WTC11 (cell line): Measurements from ENCODE around the gene SIGLEC1. TPM values are rescaled to one million over a fixed set of nuclear protein-coding genes. Genes with fewer than 3 reads are reported as not detected.
A peak's percentile ranks its signal among the peaks of the same experiment; 100 is the strongest.

ENCODE experiments used
- ATAC-seq: fragments of 200-7000 bp; cut with Tn5 transposase; 2 replicates; pipeline ENCODE4 v1.10.0; 2021; ENCODE audit warnings: mild to moderate bottlenecking, moderate library complexity
- CTCF ChIA-PET: fragments of 300-600 bp; sonication (Branson Sonifier 250); formaldehyde crosslinking; loops from one replicate; lab custom pipeline; 2021; ENCODE audit warnings: antibody characterized with exemption; lab: Charles Lee
- POLR2A ChIA-PET: fragments of 350-600 bp; sonication (Branson Sonifier 250); formaldehyde crosslinking; loops from one replicate; lab custom pipeline; 2021; ENCODE audit warnings: antibody characterized with exemption; lab: Charles Lee
- DNase-seq: peaks from one replicate; pipeline ENCODE4 v3.0.0; 2021; ENCODE audit warnings: low spot score
- H3K27ac Mint-ChIP-seq: 2 replicates; pipeline ENCODE4 v1.8.0; 2021; ENCODE audit warnings: mixed read lengths
- H3K27me3 Mint-ChIP-seq: 2 replicates; pipeline ENCODE4 v1.8.0; 2021; ENCODE audit warnings: low read depth, mild to moderate bottlenecking, moderate library complexity, mixed read lengths
- H3K36me3 Mint-ChIP-seq: 2 replicates; pipeline ENCODE4 v1.8.0; 2021; ENCODE audit warnings: mixed read lengths
- H3K4me1 Mint-ChIP-seq: 2 replicates; pipeline ENCODE4 v1.8.0; 2022; ENCODE audit warnings: mixed read lengths
- H3K4me3 Mint-ChIP-seq: 2 replicates; pipeline ENCODE4 v1.8.0; 2021; ENCODE audit warnings: mild to moderate bottlenecking, moderate library complexity, mixed read lengths
- H3K9me3 Mint-ChIP-seq: 2 replicates; pipeline ENCODE4 v1.8.0; 2021; ENCODE audit warnings: mixed read lengths
- AFF4 ChIP-seq: sonication (generic); formaldehyde crosslinking; IDR thresholded peaks from 2 replicates; pipeline ENCODE4 v1.8.1; 2023; ENCODE audit warnings: mild to moderate bottlenecking, missing genetic modification reagents, borderline replicate concordance
- CDX4 ChIP-seq: fragments of 250-450 bp; sonication (Bioruptor Pico); IDR thresholded peaks from 2 replicates; pipeline ENCODE4 v1.9.0; 2021; ENCODE audit warnings: moderate library complexity, mild to moderate bottlenecking, inconsistent platforms, borderline replicate concordance
- CREB1 ChIP-seq: sonication (generic); formaldehyde crosslinking; IDR thresholded peaks from 2 replicates; pipeline ENCODE4 v1.8.0; 2023; ENCODE audit warnings: mild to moderate bottlenecking, missing genetic modification reagents
- CREM ChIP-seq: sonication (generic); formaldehyde crosslinking; IDR thresholded peaks from 2 replicates; pipeline ENCODE4 v1.8.1; 2022; ENCODE audit warnings: mild to moderate bottlenecking, missing genetic modification reagents, moderate library complexity
- ESRRA ChIP-seq: sonication (generic); formaldehyde crosslinking; IDR thresholded peaks from 2 replicates; pipeline ENCODE4 v1.8.1; 2022; ENCODE audit warnings: mild to moderate bottlenecking, missing genetic modification reagents, borderline replicate concordance
- FOXK1 ChIP-seq: sonication (generic); formaldehyde crosslinking; IDR thresholded peaks from 2 replicates; pipeline ENCODE4 v1.8.0; 2022; ENCODE audit warnings: mild to moderate bottlenecking, moderate library complexity, missing genetic modification reagents
- FOXP4 ChIP-seq: sonication (generic); formaldehyde crosslinking; IDR thresholded peaks from 2 replicates; pipeline ENCODE4 v1.8.0; 2022; ENCODE audit warnings: mild to moderate bottlenecking, missing genetic modification reagents
- GTF2I ChIP-seq: fragments of 250-450 bp; sonication (Bioruptor Pico); conservative IDR thresholded peaks from 2 replicates; pipeline ENCODE4 v1.4.0; 2021; ENCODE audit warnings: mild to moderate bottlenecking
- JAZF1 ChIP-seq: fragments of 250-450 bp; sonication (Bioruptor Pico); IDR thresholded peaks from 2 replicates; pipeline ENCODE4 v1.9.0; 2021; ENCODE audit warnings: moderate library complexity, mild to moderate bottlenecking, inconsistent platforms
- KAT7 ChIP-seq: sonication (generic); formaldehyde crosslinking; IDR thresholded peaks from 2 replicates; pipeline ENCODE4 v1.8.1; 2023; ENCODE audit warnings: missing genetic modification reagents, mild to moderate bottlenecking, borderline replicate concordance
- NFATC4 ChIP-seq: fragments of 250-450 bp; sonication (Bioruptor Pico); IDR thresholded peaks from 2 replicates; pipeline ENCODE4 v1.9.0; 2021; ENCODE audit warnings: mild to moderate bottlenecking
- PREB ChIP-seq: sonication (generic); formaldehyde crosslinking; IDR thresholded peaks from 2 replicates; pipeline ENCODE4 v1.8.1; 2022; ENCODE audit warnings: mild to moderate bottlenecking, missing genetic modification reagents, moderate library complexity, borderline replicate concordance
- SOX15 ChIP-seq: fragments of 250-450 bp; sonication (Bioruptor Pico); IDR thresholded peaks from 2 replicates; pipeline ENCODE4 v1.9.0; 2021; ENCODE audit warnings: mild to moderate bottlenecking
- TEAD4 ChIP-seq: sonication (generic); formaldehyde crosslinking; IDR thresholded peaks from 2 replicates; pipeline ENCODE4 v1.8.0; 2022; ENCODE audit warnings: mild to moderate bottlenecking, missing genetic modification reagents
- ZBTB43 ChIP-seq: sonication (generic); formaldehyde crosslinking; IDR thresholded peaks from 2 replicates; pipeline ENCODE4 v1.8.1; 2023; ENCODE audit warnings: mild to moderate bottlenecking, missing genetic modification reagents
- ZNF121 ChIP-seq: sonication (generic); formaldehyde crosslinking; IDR thresholded peaks from 2 replicates; pipeline ENCODE4 v1.8.0; 2023; ENCODE audit warnings: missing genetic modification reagents
- ZNF396 ChIP-seq: fragments of 250-450 bp; sonication (Bioruptor Pico); IDR thresholded peaks from 2 replicates; pipeline ENCODE4 v1.8.0; 2021; ENCODE audit warnings: mild to moderate bottlenecking, moderate library complexity, borderline replicate concordance
- ZNF671 ChIP-seq: fragments of 250-450 bp; sonication (Bioruptor Pico); IDR thresholded peaks from 2 replicates; pipeline ENCODE4 v1.8.0; 2021; ENCODE audit warnings: mild to moderate bottlenecking
- ZSCAN18 ChIP-seq: fragments of 250-450 bp; sonication (Bioruptor Pico); IDR thresholded peaks from 2 replicates; pipeline ENCODE4 v2.1.2; 2022; ENCODE audit warnings: mild to moderate bottlenecking, moderate library complexity
- total RNA-seq: library from RNA; stranded (reverse); gene quantifications from 3 replicates; pipeline ENCODE4 v1.2.3, GENCODE V29; 2021

The SIGLEC1 gene
- total RNA-seq, 1 experiment from 2014 or later = 0.04 TPM

GRCh38 chr20:3724356-3724755, 12.0 kb upstream of the SIGLEC1 start:
- ChIA-PET POLR2A (interaction anchor here (0.6 to 1.2 kb wide), 2 partner anchors 21 to 30 kb away, joined by 3 read pairs; no protein-coding TSS in a partner anchor), CTCF (interaction anchor here (1.2 to 3.5 kb wide), 2 partner anchors 14 to 16 kb away, joined by 3 to 13 read pairs; no protein-coding TSS in a partner anchor)
- DNase-seq (no peak), ATAC-seq (no peak)
- peaks cover 15% of the 10 kb centered on the region for H3K4me1 Mint-ChIP-seq
- H3K36me3 Mint-ChIP-seq = no peaks in the 10 kb centered on the region
- peaks cover 4% of the 10 kb centered on the region; the same call in 1 of the 2 replicates for H3K9me3 Mint-ChIP-seq
- no peak for TF ChIP-seq FOXP4 (CRISPR knock-in tag)
- TF ChIP-seq ZNF396 = no peak
- no peak for TF ChIP-seq TEAD4 (CRISPR knock-in tag)
- no peak for TF ChIP-seq JAZF1 (CRISPR knock-in tag)
- no peak for TF ChIP-seq AFF4 (CRISPR knock-in tag)
- TF ChIP-seq ZNF671 (CRISPR knock-in tag) = no peak
- peaks cover 18% of the 10 kb centered on the region for H3K27me3 Mint-ChIP-seq
- H3K4me3 Mint-ChIP-seq = no peak overlapping the region
- H3K27ac Mint-ChIP-seq = no peak overlapping the region

- no peak overlapping the region for H3K27ac Mint-ChIP-seq
- CTCF ChIA-PET = interaction anchor here (1.2 to 3.5 kb wide), 2 partner anchors 13 to 15 kb away, joined by 3 to 13 read pairs; no protein-coding TSS in a partner anchor
- H3K36me3 Mint-ChIP-seq = no peaks in the 10 kb centered on the region
- POLR2A ChIA-PET = no interaction called here
- no peak overlapping the region for H3K4me3 Mint-ChIP-seq
- H3K27me3 Mint-ChIP-seq = peaks cover 15% of the 10 kb centered on the region
- no peak for TF ChIP-seq NFATC4 (CRISPR knock-in tag)
- peak; percentile 69; the same call in 1 of the 2 replicates for TF ChIP-seq ZNF121 (CRISPR knock-in tag)
- TF ChIP-seq, all 79 proteins: peak for 1
- Mint-ChIP-seq H3K4me1 (peaks cover 15% of the 10 kb centered on the region), H3K9me3 (peaks cover 4% of the 10 kb centered on the region; the same call in 1 of the 2 replicates)
- no peak for ATAC-seq
- DNase-seq = no peak
Observed at GRCh38 chr20:3723284-3723683, 10.9 kb upstream of the SIGLEC1 start.

- Mint-ChIP-seq H3K4me1 (peaks cover 8% of the 10 kb centered on the region), H3K36me3 (no peaks in the 10 kb centered on the region), H3K9me3 (peaks cover 4% of the 10 kb centered on the region; the same call in 1 of the 2 replicates), H3K27me3 (peaks cover 2% of the 10 kb centered on the region), H3K27ac (no peak overlapping the region), H3K4me3 (no peak overlapping the region)
- DNase-seq (no peak), ATAC-seq (no peak)
- ChIA-PET CTCF (interaction anchor here (1.0 to 3.5 kb wide), 2 partner anchors 11 to 28 kb away, joined by 4 to 13 read pairs; no protein-coding TSS in a partner anchor), POLR2A (no interaction called here)
- TF ChIP-seq SOX15 = no peak
- no peak for TF ChIP-seq JAZF1 (CRISPR knock-in tag)
- TF ChIP-seq ZBTB43 (CRISPR knock-in tag) = no peak
- no peak for TF ChIP-seq GTF2I (CRISPR knock-in tag)
- TF ChIP-seq ZSCAN18 = no peak
- no peak for TF ChIP-seq FOXK1 (CRISPR knock-in tag)
- no peak for TF ChIP-seq CREM (CRISPR knock-in tag)
- TF ChIP-seq KAT7 (CRISPR knock-in tag) = no peak
- no peak for TF ChIP-seq CREB1 (CRISPR knock-in tag)
- TF ChIP-seq CDX4 (CRISPR knock-in tag) = no peak
- TF ChIP-seq PREB (CRISPR knock-in tag) = no peak
- no peak for TF ChIP-seq ESRRA (CRISPR knock-in tag)
Observed at GRCh38 chr20:3721912-3722311, 9.5 kb upstream of the SIGLEC1 start.
